Measurements from ENCODE around the gene LDAH. TPM values are rescaled to one million over a fixed set of nuclear protein-coding genes. Genes with fewer than 3 reads are reported as not detected.

The LDAH gene
- total RNA-seq, 4 donors from 2014 or later: 7.4 to 14.5 (median 13.5) TPM

DNA sequence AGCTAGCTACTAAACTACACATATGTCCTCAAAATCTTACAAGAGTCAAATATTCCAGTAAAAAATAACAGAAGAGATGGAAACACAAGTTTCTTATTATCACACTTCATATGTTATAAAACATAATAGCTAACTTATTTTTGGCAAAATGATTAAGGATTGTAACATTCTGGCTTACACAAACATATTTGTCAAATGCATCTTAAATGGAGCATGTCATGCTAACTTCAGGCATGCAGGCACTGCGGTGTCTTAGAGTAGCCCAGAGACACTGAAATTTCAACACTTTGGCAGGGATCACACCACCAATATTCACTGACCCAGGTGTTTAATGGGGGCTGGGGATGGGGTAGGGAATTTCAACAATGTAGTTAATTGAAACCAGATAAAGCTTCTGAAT is 51.6 kb downstream of the LDAH start:
- no peak for DNase-seq
- Histone ChIP-seq H3K27ac (no peak overlapping the region), H3K4me3 (no peak overlapping the region), H3K36me3 (peaks cover 0 to 18% (median 0%) of the 10 kb centered on the region in 3 donors), H3K27me3 (no peaks in the 10 kb centered on the region), H3K9me3 (no peaks in the 10 kb centered on the region), H3K4me1 (no peaks in the 10 kb centered on the region)
- TF ChIP-seq CTCF (IDR thresholded peaks at IDR 0.05) (no peak), POLR2A (IDR thresholded peaks at IDR 0.05) (no peak)

- peaks cover 0 to 13% (median 0%) of the 10 kb centered on the region in 3 donors for H3K36me3 ChIP-seq
- no peak for TF ChIP-seq CTCF (IDR thresholded peaks at IDR 0.05)
- no peak for TF ChIP-seq POLR2A (IDR thresholded peaks at IDR 0.05)
- no peaks in the 10 kb centered on the region for H3K9me3 ChIP-seq
- no peak for DNase-seq
- no peaks in the 10 kb centered on the region for H3K4me1 ChIP-seq
- H3K27ac ChIP-seq: no peak overlapping the region
- no peak overlapping the region for H3K4me3 ChIP-seq
- no peaks in the 10 kb centered on the region for H3K27me3 ChIP-seq
Observed at GRCh38 chr2:20766798-20767644, 55.9 kb downstream of the LDAH start.

DNA sequence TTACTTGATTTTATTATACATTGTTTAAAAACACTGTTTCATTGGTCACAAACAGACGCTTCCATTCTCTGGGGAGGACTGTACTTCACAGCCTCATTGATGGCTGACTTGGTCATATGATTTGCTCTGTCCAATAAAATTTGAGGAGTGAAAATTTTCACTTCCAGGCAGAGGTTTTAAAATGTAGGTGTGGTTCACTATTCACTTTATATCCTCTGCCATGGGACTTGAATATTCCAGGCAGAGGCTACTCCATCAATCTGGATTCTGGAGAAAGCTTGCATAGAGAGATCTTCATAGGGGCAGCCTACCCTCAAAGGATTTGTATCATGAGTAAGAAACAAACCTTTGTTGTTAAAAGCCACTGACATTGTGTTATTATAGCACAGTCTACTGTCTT is 56.7 kb downstream of the LDAH start:
- H3K27me3 ChIP-seq: no peaks in the 10 kb centered on the region
- H3K4me3 ChIP-seq: no peak overlapping the region
- H3K4me1 ChIP-seq: no peaks in the 10 kb centered on the region
- H3K9me3 ChIP-seq: no peaks in the 10 kb centered on the region
- no peak overlapping the region for H3K27ac ChIP-seq
- peaks cover 0 to 13% (median 0%) of the 10 kb centered on the region in 3 donors for H3K36me3 ChIP-seq
- DNase-seq: no peak
- TF ChIP-seq POLR2A (IDR thresholded peaks at IDR 0.05) (no peak), CTCF (IDR thresholded peaks at IDR 0.05) (no peak)

GRCh38 chr2:20762945-20763683 is 59.8 kb downstream of the LDAH start:
- H3K36me3 ChIP-seq: peaks cover 0 to 13% (median 0%) of the 10 kb centered on the region in 3 donors
- no peaks in the 10 kb centered on the region for H3K27me3 ChIP-seq
- TF ChIP-seq POLR2A (IDR thresholded peaks at IDR 0.05) (no peak), CTCF (IDR thresholded peaks at IDR 0.05) (no peak)
- no peak for DNase-seq
- no peaks in the 10 kb centered on the region for H3K9me3 ChIP-seq
- H3K4me1 ChIP-seq: no peaks in the 10 kb centered on the region
- H3K27ac ChIP-seq: no peak overlapping the region
- no peak overlapping the region for H3K4me3 ChIP-seq

DNA sequence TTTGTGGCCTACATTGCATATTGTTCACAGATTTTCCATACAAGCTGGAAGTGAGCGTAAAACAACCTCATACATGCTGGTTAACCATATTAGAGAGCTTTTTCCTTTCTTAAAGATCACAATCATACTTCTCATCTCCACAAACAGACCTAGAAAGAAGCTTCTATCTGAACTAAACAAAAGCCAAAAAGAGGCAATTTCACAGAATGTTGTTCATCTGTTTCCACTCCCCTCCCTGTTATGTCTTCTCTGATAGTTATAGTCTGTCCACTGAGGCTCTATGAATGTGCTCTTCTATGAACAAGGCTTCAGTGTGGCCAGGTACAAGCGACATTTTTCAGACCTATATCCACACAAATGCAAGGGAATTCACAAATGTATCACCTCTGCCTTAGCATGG is 63.4 kb downstream of the LDAH start:
- Histone ChIP-seq H3K27ac (no peak overlapping the region), H3K4me1 (no peaks in the 10 kb centered on the region), H3K36me3 (peaks cover 0 to 4% (median 0%) of the 10 kb centered on the region in 3 donors), H3K4me3 (no peak overlapping the region), H3K9me3 (no peaks in the 10 kb centered on the region), H3K27me3 (no peaks in the 10 kb centered on the region)
- DNase-seq: no peak
- no peak for TF ChIP-seq POLR2A (IDR thresholded peaks at IDR 0.05)
- TF ChIP-seq CTCF (IDR thresholded peaks at IDR 0.05): no peak
